Measurements from ENCODE around the gene CHMP1A. TPM values are rescaled to one million over a fixed set of nuclear protein-coding genes. Genes with fewer than 3 reads are reported as not detected.

Gene CHMP1A
- total RNA-seq (2022; extraction: Qiagen RNA extraction; ENCODE audit: low read depth) = 69.7 to 101 TPM (median 95.5 TPM) in 5 replicates

DNA sequence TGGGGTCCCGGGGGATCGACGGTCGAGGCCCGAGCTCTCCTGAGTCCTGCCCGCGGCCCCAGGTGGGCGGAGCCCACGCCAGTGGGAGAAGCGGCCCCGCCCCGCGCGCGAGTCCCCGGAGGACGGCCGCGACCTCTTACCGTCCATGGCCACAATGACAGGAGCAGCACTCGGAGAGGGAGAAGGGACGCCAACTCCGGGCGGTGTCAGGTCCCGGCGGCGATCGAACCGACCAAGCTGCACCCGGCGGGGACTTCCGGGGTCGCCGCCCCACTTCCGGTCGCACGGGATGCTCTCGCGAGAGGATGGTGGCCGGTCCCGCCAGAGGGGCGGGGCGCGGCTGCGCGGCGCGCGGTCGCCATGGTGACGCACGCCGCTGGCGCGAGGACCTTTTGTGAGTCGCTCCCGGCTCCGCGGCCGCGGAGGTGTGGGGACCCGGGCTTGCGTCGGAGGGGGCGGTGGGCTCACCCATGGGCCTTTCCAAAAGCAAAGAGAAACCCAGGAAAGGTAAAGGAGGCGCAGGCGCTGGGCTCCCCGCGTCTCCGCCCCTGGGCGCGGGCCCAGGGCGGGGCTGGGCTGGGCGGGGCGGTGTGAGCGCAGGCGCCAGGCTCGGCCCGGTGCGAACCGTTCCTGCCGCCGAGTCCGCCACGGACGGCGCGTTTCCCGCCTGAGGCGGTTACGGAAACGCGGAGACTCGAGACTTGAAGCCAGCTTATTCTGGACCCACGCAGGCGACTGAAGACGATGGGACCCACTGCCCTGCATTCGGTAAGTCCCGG lies at the start of gene CHMP1A, which contains the start of gene SPATA33:
CHMP1A (minus strand) TSS at position 267 of the 779 bp plus-strand sequence; CDS start at position 147, 120 bp downstream.
SPATA33 (plus strand) TSS at position 395 of the 779 bp plus-strand sequence; CDS start at position 471, 76 bp downstream.

GRCh38 chr16:89701425-89702406 lies 44.2 kb upstream of the CHMP1A start, which contains the start of gene SPATA2L:
SPATA2L (minus strand) TSS chr16:89701705; CDS start chr16:89701232, 473 bp downstream.

GRCh38 chr16:89686520-89687091 lies 29.1 kb upstream of the CHMP1A start, which contains the start of gene CDK10:
CDK10 (plus strand) TSS chr16:89686689; CDS start chr16:89686711, 22 bp downstream.

DNA sequence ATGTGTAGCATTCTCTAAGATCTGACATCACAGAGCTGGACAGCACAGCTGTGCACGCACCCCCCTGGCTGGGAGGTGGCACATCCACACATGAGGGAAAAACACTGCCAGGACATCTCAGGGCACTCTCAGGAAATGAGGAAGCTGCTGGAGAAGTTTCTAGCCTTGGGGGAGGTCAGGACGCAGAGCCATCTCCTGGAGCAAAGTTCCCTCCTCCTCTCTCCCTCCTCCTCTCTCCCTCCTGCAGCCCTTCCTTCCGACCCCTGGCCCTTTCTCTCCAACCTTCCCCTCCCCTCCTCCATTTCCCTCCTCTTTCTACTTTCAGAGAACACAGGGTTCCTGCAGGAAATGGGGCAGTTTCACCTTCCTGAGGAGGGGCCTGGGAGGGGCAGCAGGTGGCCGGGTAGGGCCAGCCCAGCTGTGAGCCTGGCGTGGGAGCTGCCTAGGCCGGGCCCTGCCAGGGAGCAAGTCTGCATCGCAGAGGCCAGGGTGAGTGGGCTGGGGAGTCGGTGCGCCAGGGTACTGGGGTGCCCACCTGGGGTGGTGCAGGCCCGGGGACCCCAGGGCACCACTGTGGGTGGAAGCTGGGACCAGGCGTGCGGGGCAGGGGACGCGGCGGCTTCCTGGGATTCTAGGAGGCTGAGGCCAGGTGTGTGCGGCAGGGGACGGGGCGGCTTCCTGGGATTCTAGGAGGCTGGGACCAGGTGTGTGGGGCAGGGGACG lies 44.1 kb downstream of the CHMP1A start, which contains the start of gene DPEP1:
DPEP1 (plus strand) TSS at position 412 of the 723 bp plus-strand sequence. CDS start 16,769 bp downstream, outside the sequence.

Other genes starting within 250 kb of the CHMP1A start
- 66.2 to 118 TPM (median 108 TPM) in 5 replicates for gene ANKRD11, start 167.1 kb downstream of the CHMP1A start, total RNA-seq (2022; extraction: Qiagen RNA extraction; ENCODE audit: low read depth)
- gene SPG7, start 149.3 kb downstream of the CHMP1A start, total RNA-seq (2022; extraction: Qiagen RNA extraction; ENCODE audit: low read depth) = 78.5 to 109 TPM (median 97.7 TPM) in 5 replicates
- gene RPL13, start 97.0 kb downstream of the CHMP1A start, total RNA-seq (2022; extraction: Qiagen RNA extraction; ENCODE audit: low read depth) = 2,792 to 4,545 TPM (median 4,250 TPM) in 5 replicates
- 47.2 to 79.8 TPM (median 72.6 TPM) in 5 replicates for gene CPNE7, start 82.0 kb downstream of the CHMP1A start, total RNA-seq (2022; extraction: Qiagen RNA extraction; ENCODE audit: low read depth)
- 0.53 to 1.2 TPM (median 1.1 TPM) in 5 replicates for gene DPEP1, start 44.1 kb downstream of the CHMP1A start, total RNA-seq (2022; extraction: Qiagen RNA extraction; ENCODE audit: low read depth)
- gene SPATA33, start 128 bp upstream of the CHMP1A start, total RNA-seq (2022; extraction: Qiagen RNA extraction; ENCODE audit: low read depth) = 12.3 to 17.6 TPM (median 15.9 TPM) in 5 replicates
- gene CDK10, start 29.0 kb upstream of the CHMP1A start, total RNA-seq (2022; extraction: Qiagen RNA extraction; ENCODE audit: low read depth) = 36.7 to 66.1 TPM (median 44.0 TPM) in 5 replicates
- 6.7 to 15.9 TPM (median 12.0 TPM) in 5 replicates for gene SPATA2L, start 44.0 kb upstream of the CHMP1A start, total RNA-seq (2022; extraction: Qiagen RNA extraction; ENCODE audit: low read depth)
- gene VPS9D1, start 63.2 kb upstream of the CHMP1A start, total RNA-seq (2022; extraction: Qiagen RNA extraction; ENCODE audit: low read depth) = 2.4 to 6.2 TPM (median 4.6 TPM) in 5 replicates
- gene ZNF276, start 63.8 kb upstream of the CHMP1A start, total RNA-seq (2022; extraction: Qiagen RNA extraction; ENCODE audit: low read depth) = 14.1 to 20.7 TPM (median 18.4 TPM) in 5 replicates
- 25.6 to 42.4 TPM (median 35.3 TPM) in 5 replicates for gene FANCA, start 158.9 kb upstream of the CHMP1A start, total RNA-seq (2022; extraction: Qiagen RNA extraction; ENCODE audit: low read depth)
- 5.1 to 10.1 TPM (median 8.1 TPM) in 5 replicates for gene SPIRE2, start 170.8 kb upstream of the CHMP1A start, total RNA-seq (2022; extraction: Qiagen RNA extraction; ENCODE audit: low read depth)
- 62.2 to 83.9 TPM (median 79.4 TPM) in 5 replicates for gene TCF25, start 215.9 kb upstream of the CHMP1A start, total RNA-seq (2022; extraction: Qiagen RNA extraction; ENCODE audit: low read depth)

All from A549 treated with ZK216348 at 1 μM for 4 hours (cell line).